Gastrocnemius medialis (tissue), 4 donors: ENCODE results near the gene TMEM132D. TPM values are rescaled to one million over a fixed set of nuclear protein-coding genes. Genes with fewer than 3 reads are reported as not detected.

Experiments
- ATAC-seq, 2 donors: fragments of 150-250 bp; one replicate each; pipeline ENCODE4 v1.9.1; 2016
- DNase-seq, 2 donors: peaks; one replicate each; pipeline ENCODE4 v3.0.0-alpha.2; 2019
- H3K27ac ChIP-seq, 4 donors: fragments of 200-600 bp; sonication (generic); 1 replicate in 1 of 4; 2 replicates in 3 of 4; pipeline ENCODE4 v1.5.1; 2016 to 2018; ENCODE audit warnings: mild to moderate bottlenecking in 2 of 4, moderate library complexity in 1 of 4
- H3K27me3 ChIP-seq, 3 donors: fragments of 200-600 bp; sonication (generic) in 2 of 3; 1 replicate in 1 of 3; 2 replicates in 2 of 3; pipeline versions ENCODE4 v1.5.1 to v1.6.0; 2016 to 2019; ENCODE audit warnings: mild to moderate bottlenecking in 1 of 3, moderate library complexity in 1 of 3
- H3K36me3 ChIP-seq, 2 donors: fragments of 200-600 bp; sonication (generic) in 1 of 2; one replicate each; pipeline ENCODE4 v1.5.1; 2017 to 2018
- H3K4me1 ChIP-seq, 2 donors: fragments of 200-600 bp; sonication (generic) in 1 of 2; one replicate each; pipeline ENCODE4 v1.5.1; 2016 to 2017; ENCODE audit warnings: mild to moderate bottlenecking in 2 of 2
- H3K4me3 ChIP-seq, 4 donors: fragments of 200-600 bp; sonication (generic) in 3 of 4; 1 replicate in 1 of 4; 2 replicates in 3 of 4; pipeline ENCODE4 v1.5.1; 2016 to 2019; ENCODE audit warnings: mild to moderate bottlenecking in 2 of 4
- H3K9me3 ChIP-seq, 3 donors: fragments of 200-600 bp; sonication (generic) in 2 of 3; 1 replicate in 1 of 3; 2 replicates in 2 of 3; pipeline ENCODE4 v1.5.1; 2016 to 2019
- POLR2A ChIP-seq, 2 donors: fragments of 450-650 bp; IDR thresholded peaks; one replicate each; pipeline ENCODE4 v1.6.1; 2017; ENCODE audit warnings: antibody characterized with exemption in 2 of 2, mild to moderate bottlenecking in 2 of 2, moderate library complexity in 2 of 2
- in situ Hi-C, 4 donors: fragments of 200-750 bp; cut with MboI; loops; one replicate each; pipeline versions ENCODE4 v1.15.0 to v1.8.0; 2017; ENCODE audit warnings: low sequenced_read_pairs in 4 of 4
- intact Hi-C: fragments of 100-400 bp; cut with DNase I; formaldehyde crosslinking; loops from one replicate; pipeline ENCODE4 v1.15.1; 2023; ENCODE audit warnings: low total_unique reads
- total RNA-seq, 4 donors: library from RNA; depleted of rRNA; stranded (reverse); fragments of >200 nt; gene quantifications; one replicate each; pipeline versions ENCODE4 v1.1.0 to v1.2.3, GENCODE V29; 2016
- TF ChIP-seq, protein P1 (sequence below), 5 experiments: fragments of 450-650 bp in 3 of 5; fragments of 200-600 bp in 2 of 5; sonication (generic) in 2 of 5; IDR thresholded peaks in 4 of 5; conservative IDR thresholded peaks in 1 of 5; 1 replicate in 4 of 5; 2 replicates in 1 of 5; pipeline ENCODE4 v1.5.1; 2016 to 2019; ENCODE audit warnings: antibody characterized with exemption in 5 of 5, mild to moderate bottlenecking in 3 of 5, moderate library complexity in 3 of 5

The TMEM132D gene
- total RNA-seq, 4 donors from 2014 or later: not detected

- no peak for DNase-seq
- intact Hi-C loops: no loop called here
- Histone ChIP-seq H3K4me3 (no peak overlapping the region), H3K36me3 (no peaks in the 10 kb centered on the region), H3K4me1 (no peaks in the 10 kb centered on the region), H3K9me3 (no peaks in the 10 kb centered on the region), H3K27ac (no peak overlapping the region), H3K27me3 (no peaks in the 10 kb centered on the region)
- in situ Hi-C loops: no loop called here
- TF ChIP-seq, protein P1, sequence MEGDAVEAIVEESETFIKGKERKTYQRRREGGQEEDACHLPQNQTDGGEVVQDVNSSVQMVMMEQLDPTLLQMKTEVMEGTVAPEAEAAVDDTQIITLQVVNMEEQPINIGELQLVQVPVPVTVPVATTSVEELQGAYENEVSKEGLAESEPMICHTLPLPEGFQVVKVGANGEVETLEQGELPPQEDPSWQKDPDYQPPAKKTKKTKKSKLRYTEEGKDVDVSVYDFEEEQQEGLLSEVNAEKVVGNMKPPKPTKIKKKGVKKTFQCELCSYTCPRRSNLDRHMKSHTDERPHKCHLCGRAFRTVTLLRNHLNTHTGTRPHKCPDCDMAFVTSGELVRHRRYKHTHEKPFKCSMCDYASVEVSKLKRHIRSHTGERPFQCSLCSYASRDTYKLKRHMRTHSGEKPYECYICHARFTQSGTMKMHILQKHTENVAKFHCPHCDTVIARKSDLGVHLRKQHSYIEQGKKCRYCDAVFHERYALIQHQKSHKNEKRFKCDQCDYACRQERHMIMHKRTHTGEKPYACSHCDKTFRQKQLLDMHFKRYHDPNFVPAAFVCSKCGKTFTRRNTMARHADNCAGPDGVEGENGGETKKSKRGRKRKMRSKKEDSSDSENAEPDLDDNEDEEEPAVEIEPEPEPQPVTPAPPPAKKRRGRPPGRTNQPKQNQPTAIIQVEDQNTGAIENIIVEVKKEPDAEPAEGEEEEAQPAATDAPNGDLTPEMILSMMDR (IDR thresholded peaks at IDR 0.05 in 4 of 5, conservative IDR thresholded peaks at IDR 0.05 in 1 of 5): no peak
- no peak for TF ChIP-seq POLR2A (IDR thresholded peaks at IDR 0.05)
- ATAC-seq: no peak
Observed at GRCh38 chr12:129335773-129336172, 568.1 kb downstream of the TMEM132D start.

GRCh38 chr12:129332286-129332685 is 571.5 kb downstream of the TMEM132D start:
- no peak for ATAC-seq
- in situ Hi-C loops: no loop called here

GRCh38 chr12:129331356-129332085 is 572.3 kb downstream of the TMEM132D start:
- Histone ChIP-seq H3K27ac (no peak overlapping the region), H3K9me3 (no peaks in the 10 kb centered on the region), H3K27me3 (no peaks in the 10 kb centered on the region), H3K4me3 (no peak overlapping the region), H3K4me1 (no peaks in the 10 kb centered on the region), H3K36me3 (no peaks in the 10 kb centered on the region)
- in situ Hi-C loops: no loop called here
- DNase-seq: no peak
- intact Hi-C loops: no loop called here
- ATAC-seq: no peak
- TF ChIP-seq POLR2A (IDR thresholded peaks at IDR 0.05): no peak
- TF ChIP-seq, protein P1 (IDR thresholded peaks at IDR 0.05 in 4 of 5, conservative IDR thresholded peaks at IDR 0.05 in 1 of 5): no peak

More at GRCh38 chr12:129332286-129332685, 571.5 kb downstream of the TMEM132D start:
- DNase-seq: no peak
- H3K36me3 ChIP-seq: no peaks in the 10 kb centered on the region
- H3K27me3 ChIP-seq: no peaks in the 10 kb centered on the region
- H3K4me1 ChIP-seq: no peaks in the 10 kb centered on the region
- H3K27ac ChIP-seq: no peak overlapping the region
- no peak overlapping the region for H3K4me3 ChIP-seq
- H3K9me3 ChIP-seq: no peaks in the 10 kb centered on the region
- intact Hi-C loops: no loop called here
- TF ChIP-seq, protein P1 (IDR thresholded peaks at IDR 0.05 in 4 of 5, conservative IDR thresholded peaks at IDR 0.05 in 1 of 5): no peak
- TF ChIP-seq POLR2A (IDR thresholded peaks at IDR 0.05): no peak

DNA sequence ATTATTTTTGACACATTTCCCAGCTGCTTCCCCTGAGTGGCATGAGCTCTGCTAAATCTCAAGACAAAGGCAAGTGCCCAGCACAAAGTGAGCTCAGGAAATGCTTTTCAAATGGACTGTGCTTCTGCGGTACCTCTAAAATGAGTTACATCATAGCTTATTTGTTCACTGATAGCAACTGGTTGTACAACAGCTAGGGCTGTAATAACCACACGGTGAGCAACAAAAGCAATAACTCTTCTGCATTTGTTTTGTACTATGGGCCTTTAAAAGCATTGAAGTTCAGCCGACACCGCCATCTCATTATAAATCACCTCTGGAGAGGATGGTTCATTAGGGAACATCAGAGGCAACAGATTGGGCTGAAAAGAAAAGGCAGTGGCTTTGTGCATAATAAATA is 575.6 kb downstream of the TMEM132D start:
- Histone ChIP-seq H3K36me3 (no peaks in the 10 kb centered on the region), H3K27me3 (no peaks in the 10 kb centered on the region), H3K27ac (no peak overlapping the region), H3K4me1 (no peaks in the 10 kb centered on the region), H3K9me3 (no peaks in the 10 kb centered on the region), H3K4me3 (no peak overlapping the region)
- in situ Hi-C loops: no loop called here
- DNase-seq (no peak), ATAC-seq (no peak)
- intact Hi-C loops: no loop called here
- TF ChIP-seq POLR2A (IDR thresholded peaks at IDR 0.05): no peak
- TF ChIP-seq, protein P1 (IDR thresholded peaks at IDR 0.05 in 4 of 5, conservative IDR thresholded peaks at IDR 0.05 in 1 of 5): no peak
